Hematopoietic multipotent progenitor cell (in vitro differentiated cells): Measurements from ENCODE around the gene UBN1. TPM values are rescaled to one million over a fixed set of nuclear protein-coding genes. Genes with fewer than 3 reads are reported as not detected.

ENCODE experiments used
- DNase-seq, 3 donors: peaks; one replicate each; pipeline ENCODE4 v3.0.0-alpha.2; 2011 to 2015; ENCODE audit warnings: low read depth in 2 of 3, low spot score in 2 of 3
- total RNA-seq: library from RNA; depleted of rRNA; stranded (reverse); fragments of >200 nt; gene quantifications from one replicate; pipeline ENCODE4 v1.2.3, GENCODE V29; 2012

Gene UBN1
- 30.4 TPM for total RNA-seq

GRCh38 chr16:4846901-4847773 is at the start of gene UBN1, which contains the start of gene GLYR1:
Gene UBN1, plus strand, starts transcription at chr16:4847481. Its CDS starts 5,437 bp downstream, at chr16:4852918.
Gene GLYR1, minus strand, starts transcription at chr16:4847288. Its CDS starts 23 bp downstream, at chr16:4847265.
- peak; percentile 96 to 98 (median 98) for DNase-seq

- DNase-seq: no peak
These were observed 49.5 kb upstream of the UBN1 start for GRCh38 chr16:4797805-4798252.

- DNase-seq: no peak
These were observed 48.8 kb upstream of the UBN1 start for GRCh38 chr16:4798456-4798855.

- no peak for DNase-seq
These were observed 48.0 kb upstream of the UBN1 start for GRCh38 chr16:4799171-4799855.

- DNase-seq: peak in 1 of 3 donors; percentile 20
These were observed 46.8 kb upstream of the UBN1 start for GRCh38 chr16:4800290-4801041.

- DNase-seq: no peak
These were observed 46.0 kb upstream of the UBN1 start for GRCh38 chr16:4801051-4801961.

GRCh38 chr16:4801962-4802658 is 45.2 kb upstream of the UBN1 start, which contains the start of gene ROGDI:
Gene ROGDI, minus strand, starts transcription at chr16:4802633. Its CDS starts 62 bp downstream, at chr16:4802571.
- peak in 2 of 3 donors; percentile 43 to 65 for DNase-seq

- DNase-seq: peak; percentile 69 to 90 (median 85)
These were observed 44.5 kb upstream of the UBN1 start for GRCh38 chr16:4802659-4803287.

- no peak for DNase-seq
These were observed 43.9 kb upstream of the UBN1 start for GRCh38 chr16:4803401-4803844.

- no peak for DNase-seq
These were observed 43.2 kb upstream of the UBN1 start for GRCh38 chr16:4803898-4804762.

GRCh38 chr16:4805231-4805630 is 42.0 kb upstream of the UBN1 start:
- DNase-seq: no peak

- DNase-seq: no peak
These were observed 41.0 kb upstream of the UBN1 start for GRCh38 chr16:4806280-4806679.

GRCh38 chr16:4811242-4811641 is 36.0 kb upstream of the UBN1 start:
- no peak for DNase-seq

GRCh38 chr16:4811773-4812172 is 35.5 kb upstream of the UBN1 start:
- DNase-seq: no peak

GRCh38 chr16:4813251-4814003 is 33.9 kb upstream of the UBN1 start:
- DNase-seq: no peak

GRCh38 chr16:4814046-4814445 is 33.2 kb upstream of the UBN1 start:
- no peak for DNase-seq
